Stimulated activated CD8-positive, alpha-beta memory T cell treated with anti-CD3 and anti-CD28 coated beads, Interleukin-4, amount 100 ng/mL, for 1 hour (primary cell): ENCODE data around the gene RNF121.
"Not testable (repeated sequence)": the region's sequence is repeated elsewhere in the genome, so short reads cannot be mapped to it uniquely, and the experiment has no call there.

Experiments used
- DNase-seq, 2 donors: peaks; one replicate each; pipeline ENCODE4 v3.0.0-alpha.2; 2020; ENCODE audit warnings: low read depth in 2 of 2, low spot score in 1 of 2

The RNF121 gene

DNA sequence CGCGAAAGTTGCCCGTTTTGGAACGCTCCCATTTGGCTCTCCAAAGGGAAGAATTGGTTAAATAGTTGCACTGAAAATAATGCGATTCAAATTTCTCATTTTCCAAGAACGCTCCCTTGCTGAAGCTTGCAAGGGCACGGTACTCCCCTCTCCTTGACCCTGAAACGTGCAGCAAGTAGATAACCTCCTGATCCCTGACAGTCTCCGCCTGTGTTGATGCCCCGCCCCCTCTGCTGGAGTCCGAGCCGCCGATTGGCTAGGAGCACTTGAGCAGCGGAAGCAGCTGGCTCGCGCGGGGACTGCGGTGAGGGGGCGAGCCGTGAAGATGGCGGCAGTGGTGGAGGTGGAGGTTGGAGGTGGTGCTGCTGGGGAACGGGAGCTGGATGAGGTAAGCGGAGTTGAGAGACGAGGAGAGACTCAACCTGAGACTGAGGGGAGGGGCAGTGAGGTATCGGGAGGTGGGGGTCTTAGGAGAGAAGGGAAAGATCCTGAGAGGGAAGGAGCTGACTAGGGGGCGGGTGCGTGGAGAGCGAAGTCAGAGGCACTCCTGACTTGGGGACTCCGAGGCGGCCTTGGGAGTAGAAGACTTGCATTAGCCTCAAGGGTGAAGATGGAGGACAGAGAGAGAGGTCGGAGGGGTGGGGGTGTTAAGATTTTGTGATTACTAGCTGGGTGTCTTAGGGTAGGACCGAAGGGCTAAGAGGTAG lies at the start of gene RNF121:
Gene RNF121 (plus strand): TSS at position 310 of the 707 bp plus-strand sequence. CDS start 16 bp downstream, at position 326.
- DNase-seq = peak; percentile 91 to 93

DNA sequence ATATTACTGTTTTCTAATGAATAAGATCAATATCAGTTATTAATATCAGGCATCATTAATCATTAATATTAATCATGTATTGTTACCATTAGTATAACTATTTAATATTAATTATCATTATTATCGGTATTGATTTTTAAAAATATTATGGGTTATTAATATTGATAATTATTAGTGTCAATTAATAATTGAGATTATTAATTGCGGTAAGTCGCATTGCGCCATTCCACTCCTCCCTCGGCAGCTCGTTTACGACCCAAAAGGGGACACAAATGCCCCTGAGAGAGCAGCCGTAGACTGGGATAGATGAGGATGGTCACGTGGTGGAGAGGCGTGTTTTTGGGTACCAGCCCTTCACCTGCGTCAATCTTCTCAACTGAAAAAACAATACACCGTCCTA lies 43.0 kb upstream of the RNF121 start:
- DNase-seq = not testable (repeated sequence)

DNA sequence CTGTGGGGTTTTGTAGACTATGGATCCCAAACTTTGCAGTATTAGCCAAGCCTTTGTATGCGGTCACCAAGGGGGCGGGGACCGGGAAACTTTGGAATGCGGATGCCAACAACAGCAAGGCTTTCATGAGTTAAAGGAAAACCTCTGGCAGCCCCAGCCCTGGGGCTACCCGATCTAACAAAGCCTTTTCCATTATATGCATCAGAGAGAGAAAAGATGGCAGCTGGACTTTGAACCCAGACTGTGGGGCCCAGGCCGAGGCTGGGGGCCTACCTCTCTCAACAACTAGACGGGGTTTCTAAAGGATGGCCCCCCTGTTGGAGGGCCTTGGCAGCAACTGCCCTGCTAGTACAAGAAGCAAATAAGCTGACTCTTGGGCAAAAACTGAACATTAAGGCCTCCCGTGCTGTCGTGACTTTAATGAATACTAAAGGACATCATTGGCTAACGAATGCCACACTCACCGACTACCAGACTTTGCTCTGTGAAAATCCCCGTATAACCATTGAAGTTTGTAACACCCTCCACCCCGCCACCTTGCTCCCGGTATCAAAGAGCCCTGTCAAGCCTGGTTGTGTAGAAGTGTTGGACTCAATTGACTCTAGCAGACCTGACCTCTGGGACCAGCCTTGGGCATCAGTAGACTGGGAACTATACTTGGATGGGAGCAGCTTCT lies 40.4 kb upstream of the RNF121 start:
- DNase-seq = not testable (repeated sequence)

DNA sequence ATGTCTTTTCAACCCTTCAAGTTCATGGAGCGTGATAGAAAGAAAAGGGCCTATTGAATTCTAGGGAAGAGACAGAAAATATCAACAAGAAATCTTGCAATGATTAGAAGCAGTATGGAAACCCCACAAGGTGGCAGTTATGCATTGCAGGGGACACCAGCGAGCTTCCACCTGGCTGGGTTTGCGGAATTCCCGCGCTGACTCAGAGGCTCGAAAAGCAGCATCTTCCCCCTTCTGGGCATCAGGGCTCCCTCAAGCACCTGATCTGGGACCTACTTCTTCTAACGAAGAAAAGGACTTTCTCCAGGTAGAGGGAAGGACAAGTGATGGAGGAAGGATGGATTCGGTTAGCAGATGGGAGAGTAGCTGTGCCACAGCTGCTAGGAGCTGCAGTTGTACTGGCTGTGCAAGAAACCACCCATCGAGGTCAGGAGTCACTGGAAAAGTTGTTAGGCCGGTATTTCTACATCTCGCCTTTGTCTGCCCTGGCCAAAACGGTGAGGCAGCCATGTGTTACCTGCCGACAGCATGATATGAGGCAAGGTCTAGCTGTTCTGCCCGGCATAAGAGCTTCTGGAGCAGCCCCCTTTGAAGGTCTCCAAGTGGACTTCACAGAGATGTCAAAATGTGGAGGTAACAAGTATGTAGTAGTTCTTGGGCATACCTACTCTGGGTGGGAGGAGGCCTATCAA lies 39.5 kb upstream of the RNF121 start:
- not testable (repeated sequence) for DNase-seq

DNA sequence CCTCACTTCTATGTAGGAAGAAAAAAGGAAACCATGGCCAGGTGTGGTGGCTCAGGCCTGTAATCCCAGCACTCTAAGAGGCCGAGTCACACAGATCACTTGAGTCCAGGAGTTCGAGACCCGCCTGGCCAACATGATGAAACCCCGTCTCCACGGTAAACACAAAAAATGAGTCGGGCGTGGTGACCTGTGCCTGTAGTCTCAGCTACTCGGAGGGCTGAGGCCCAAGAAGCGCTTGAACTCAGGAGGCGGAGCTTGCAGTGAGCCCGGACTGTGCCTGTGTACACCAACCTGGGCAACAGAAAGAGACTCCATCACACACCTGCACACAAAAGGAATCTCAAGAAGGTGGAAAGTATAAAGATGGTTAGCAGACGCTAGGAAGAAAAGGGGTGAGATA lies 32.9 kb upstream of the RNF121 start:
- no peak for DNase-seq

DNA sequence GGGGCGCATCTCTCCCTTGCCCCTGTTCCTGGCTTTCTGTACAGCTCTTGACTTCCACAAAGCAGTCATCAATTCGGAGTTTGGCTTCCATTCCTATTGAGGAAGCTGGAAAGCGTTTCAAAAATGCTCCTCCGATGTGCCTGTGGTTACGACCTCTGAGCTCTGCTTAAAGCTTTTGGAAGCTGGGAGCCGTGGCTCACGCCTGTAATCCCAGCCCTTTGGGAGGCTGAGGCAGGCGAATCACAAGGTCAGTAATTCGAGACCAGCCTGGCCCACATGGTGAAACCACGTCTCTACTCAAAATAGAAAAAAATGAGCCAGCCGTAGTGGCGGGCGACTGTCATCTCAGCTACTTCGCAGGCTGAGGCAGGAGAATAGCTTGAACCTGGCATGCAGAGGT lies 27.7 kb upstream of the RNF121 start:
- not testable (repeated sequence) for DNase-seq

DNA sequence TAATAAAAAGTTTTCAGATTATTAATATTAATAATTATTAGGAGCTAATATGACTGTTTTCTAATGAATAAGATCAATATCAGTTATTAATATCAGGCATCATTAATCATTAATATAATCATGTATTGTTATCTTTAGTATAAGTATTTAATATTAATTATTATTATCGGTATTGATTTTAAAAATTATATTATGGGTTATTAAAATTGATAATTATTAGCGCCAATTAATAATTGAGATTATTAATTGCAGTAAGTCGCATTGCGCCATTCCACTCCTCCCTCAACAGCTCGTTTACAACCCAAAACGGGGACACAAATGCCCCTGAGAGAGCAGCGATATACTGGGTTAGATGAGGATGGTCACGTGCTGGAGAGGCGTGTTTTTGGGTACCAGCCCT lies 20.6 kb upstream of the RNF121 start:
- DNase-seq = no peak

DNA sequence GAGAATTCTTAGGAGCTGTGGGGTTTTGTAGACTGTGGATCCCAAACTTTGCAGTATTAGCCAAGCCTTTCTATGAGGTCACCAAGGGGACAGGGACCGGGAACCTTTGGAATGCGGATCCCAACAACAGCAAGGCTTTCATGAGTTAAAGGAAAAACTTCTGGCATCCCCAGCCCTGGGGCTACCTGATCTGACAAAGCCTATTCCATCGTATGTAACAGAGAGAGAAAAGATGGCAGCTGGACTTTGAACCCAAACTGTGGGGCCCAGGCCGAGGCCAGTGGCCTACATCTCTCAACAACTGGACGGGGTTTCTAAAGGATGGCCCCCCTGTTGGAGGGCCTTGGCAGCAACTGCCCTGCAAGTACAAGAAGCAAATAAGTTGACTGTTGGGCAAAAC lies 18.1 kb upstream of the RNF121 start:
- DNase-seq = not testable (repeated sequence)

DNA sequence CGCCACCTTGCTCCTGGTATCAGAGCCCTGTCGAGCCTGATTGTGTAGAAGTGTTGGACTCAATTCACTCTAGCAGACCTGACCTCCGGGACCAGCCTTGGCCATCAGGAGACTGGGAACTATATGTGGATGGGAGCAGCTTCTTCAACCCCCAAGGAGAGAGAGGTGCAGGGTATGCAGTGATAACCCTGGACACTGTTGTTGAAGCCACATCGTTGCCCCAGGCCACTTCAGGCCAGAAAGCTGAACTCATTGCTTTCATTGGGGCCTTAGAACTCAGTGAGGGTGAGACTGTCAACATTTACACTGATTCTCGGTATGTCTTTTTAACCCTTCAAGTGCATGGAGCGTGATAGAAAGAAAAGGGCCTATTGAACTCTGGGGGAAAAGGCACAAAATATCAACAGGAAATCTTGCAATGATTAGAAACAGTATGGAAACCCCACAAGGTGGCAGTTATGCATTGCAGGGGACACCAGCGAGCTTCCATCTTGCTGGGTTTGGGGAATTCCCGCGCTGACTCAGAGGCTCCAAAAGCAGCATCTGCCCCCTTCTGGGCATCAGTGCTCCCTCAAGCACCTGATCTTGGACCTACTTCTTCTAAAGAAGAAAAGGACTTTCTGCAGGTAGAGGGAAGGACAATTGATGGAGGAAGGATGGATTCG lies 17.4 kb upstream of the RNF121 start:
- DNase-seq = not testable (repeated sequence)

DNA sequence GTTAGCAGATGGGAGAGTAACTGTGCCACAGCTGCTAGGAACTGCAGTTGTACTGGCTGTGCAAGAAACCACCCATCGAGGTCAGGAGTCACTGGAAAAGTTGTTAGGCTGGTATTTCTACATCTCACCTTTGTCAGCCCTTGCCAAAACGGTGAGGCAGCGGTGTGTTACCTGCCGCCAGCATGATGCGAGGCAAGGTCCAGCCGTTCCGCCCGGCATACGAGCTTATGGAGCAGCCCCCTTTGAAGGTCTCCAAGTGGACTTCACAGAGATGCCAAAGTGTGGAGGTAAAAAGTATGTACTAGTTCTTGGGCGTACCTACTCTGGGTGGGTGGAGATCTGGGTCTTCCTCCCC lies 16.9 kb upstream of the RNF121 start:
- not testable (repeated sequence) for DNase-seq

DNA sequence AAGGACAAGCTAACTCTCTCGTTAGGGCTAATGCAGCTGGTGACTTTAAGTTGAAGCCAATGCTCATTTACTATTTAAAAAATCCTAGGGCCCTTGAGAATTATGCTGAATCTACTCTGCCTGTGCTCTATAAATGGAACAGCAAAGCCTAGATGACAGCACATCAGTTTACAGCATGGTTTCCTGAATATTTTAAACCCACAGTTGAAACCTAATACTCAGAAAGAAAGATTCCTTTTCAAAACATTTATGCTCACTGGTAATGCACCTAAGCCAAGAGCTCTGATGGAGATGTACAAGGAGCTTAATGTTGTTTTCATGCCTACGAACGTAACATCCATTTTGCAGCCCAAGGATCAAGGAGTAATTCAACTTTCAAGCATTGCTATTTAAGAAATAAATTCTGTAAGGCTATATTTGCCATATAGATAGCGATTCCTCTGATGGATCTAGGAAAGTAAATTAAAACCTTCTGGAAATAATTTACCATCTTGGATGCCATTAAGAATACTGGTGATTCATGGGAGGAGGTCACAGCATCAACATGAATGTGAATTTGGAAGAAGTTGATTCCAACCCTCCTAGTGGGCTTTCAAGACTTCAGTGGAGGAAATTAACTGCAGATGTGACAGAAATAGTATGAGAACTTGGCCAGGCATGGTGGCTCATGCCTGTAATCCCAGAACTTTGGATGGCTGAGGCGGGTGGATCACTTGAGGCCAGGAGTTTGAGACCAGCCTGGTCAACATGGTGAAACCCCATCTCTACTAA lies 14.9 kb upstream of the RNF121 start:
- no peak for DNase-seq

DNA sequence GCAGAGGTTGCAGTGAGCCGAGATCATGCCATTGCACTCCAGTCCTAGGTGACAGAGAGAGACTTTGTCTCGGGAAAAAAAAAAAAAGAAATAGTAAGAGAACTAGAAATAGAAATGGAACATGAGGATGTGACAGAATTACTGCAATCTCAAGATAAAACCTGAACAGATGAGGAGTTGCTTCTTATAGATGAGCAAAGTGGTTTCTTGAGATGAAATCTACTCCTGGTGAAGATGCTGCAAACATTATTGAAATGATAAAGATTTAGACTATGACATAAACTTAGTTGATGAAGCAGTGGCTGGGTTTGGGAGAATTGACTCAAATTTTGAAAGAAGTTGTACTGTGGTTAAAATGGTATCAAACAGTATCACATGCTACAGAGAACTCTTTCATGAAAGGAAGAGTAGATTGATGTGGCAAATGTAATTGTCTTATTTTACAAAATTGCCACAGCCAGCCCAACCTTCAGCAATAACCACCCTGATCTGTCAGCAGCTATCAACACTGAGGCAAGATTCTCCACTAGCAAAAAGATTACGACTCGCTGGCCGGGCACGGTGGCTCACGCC lies 14.1 kb upstream of the RNF121 start:
- DNase-seq = no peak

DNA sequence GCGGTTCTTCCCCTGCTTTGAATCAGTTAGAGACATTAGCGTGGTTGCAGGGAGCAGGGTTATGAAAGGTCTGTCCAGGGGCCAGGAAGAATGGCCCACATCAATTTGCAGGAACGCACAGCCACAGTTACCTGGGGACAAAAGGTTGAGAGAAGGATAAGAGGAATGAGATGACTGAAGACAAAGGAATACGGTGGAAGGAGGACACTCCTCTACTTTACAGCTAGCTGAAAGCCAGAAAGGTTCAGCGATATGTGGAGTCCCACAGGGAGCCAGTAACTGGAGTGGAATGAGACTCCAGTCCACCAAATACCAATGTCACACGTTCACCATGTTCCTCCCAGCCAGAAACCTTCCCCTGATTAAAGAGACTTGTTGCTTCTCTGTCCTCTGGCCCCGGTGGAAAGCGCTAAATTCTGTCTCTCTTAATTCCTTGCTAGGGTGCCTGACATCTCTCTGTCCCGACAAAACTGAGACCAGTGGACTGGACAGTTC lies 11.2 kb upstream of the RNF121 start:
- DNase-seq = no peak

DNA sequence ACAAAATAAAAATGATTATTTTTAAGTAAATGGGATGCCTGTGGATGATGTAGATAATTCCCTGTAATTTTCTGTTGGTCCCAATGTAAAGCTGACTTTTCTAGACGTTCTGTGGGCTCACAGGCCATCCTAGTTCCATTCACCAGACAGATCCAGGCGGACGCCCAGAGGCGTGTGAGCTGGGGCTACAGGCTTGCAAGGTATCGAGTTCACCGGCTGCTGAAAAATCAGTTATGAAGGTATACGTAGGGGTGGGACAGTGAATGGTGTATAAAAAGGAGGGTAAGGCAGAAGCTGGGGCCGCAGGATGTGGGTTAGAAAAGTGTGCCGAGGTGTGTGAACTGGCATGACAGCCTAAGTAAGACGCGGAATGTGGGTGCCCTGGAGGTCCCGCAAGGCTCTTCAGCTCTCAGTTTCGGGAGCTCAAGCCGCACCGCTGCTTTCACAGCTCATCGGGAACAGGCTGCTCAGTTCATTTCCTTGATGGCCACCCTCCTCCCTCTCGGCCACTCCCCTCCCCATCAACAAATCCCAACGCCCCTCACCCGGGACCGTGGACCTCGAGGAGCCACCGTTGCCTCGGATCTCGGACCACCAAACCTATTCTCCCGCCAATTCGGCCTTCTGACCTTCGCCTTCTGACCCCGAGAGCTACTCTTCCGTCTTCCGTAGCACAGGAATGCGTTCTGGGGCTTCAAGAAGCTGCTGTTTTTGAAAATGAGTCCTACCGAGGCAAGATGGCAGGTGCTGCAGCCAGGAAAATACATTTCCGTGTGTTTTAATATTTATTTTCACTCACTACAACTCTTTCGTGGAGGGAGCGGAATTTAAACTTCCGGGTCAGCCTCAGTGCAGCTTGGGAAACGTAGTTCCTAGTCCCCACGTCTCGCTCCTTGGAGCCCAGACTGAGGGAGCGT lies 768 bp upstream of the RNF121 start, which contains the start of gene XNDC1N:
Gene XNDC1N (minus strand): TSS at position 775 of the 917 bp plus-strand sequence. CDS start 5,241 bp downstream, outside the sequence.
- peak; percentile 5 to 50 for DNase-seq

DNA sequence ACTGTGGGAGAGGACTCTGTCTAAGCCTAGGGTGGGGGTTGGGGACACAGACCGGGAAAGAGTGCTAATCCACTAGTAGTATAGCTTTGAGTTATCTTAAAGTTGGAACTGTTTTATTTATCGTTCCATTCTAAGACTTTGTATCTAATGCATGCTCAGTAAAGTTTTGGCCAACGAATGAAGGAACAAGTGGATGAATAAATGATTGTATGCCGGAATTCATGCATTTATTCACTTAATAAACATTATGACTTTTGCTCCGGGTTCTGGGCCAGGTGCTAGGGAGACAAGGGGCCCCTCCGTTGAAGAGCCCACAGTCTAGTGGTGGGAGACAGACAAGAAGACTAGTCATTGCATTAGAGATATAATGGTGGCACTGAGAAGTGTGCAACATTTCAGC lies 645 bp downstream of the RNF121 start:
- DNase-seq = no peak

DNA sequence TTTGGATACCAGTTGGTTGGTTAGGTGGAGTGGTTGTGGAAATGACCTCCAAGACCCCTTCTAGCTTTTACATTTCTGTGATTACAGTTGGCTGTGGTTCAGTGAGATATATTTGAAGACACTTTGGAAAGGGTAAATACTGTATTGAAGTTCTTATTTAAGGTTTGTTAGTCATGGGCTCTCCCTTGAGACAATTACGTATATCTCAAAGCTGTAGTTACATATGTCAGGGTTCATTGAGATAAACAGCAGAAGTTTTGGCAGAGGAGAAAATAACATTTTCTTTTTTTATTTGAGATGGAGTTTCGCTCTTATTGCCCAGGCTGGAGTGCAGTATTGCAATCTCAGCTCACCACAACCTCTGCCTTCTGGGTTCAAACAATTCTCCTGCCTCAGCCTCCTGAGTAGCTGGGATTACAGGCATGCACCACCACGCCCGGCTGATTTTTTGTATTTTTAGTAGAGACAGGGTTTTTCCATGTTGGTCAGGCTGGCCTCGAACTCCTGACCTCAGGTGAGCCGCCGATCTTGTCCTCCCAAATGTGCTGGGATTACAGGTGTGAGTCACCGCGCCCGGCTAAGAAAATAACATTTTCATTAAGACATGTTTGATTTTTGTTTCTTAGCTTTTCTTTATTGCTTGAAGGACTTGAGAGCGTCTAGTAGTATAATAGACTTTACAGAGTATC lies 1.9 kb downstream of the RNF121 start:
- no peak for DNase-seq

DNA sequence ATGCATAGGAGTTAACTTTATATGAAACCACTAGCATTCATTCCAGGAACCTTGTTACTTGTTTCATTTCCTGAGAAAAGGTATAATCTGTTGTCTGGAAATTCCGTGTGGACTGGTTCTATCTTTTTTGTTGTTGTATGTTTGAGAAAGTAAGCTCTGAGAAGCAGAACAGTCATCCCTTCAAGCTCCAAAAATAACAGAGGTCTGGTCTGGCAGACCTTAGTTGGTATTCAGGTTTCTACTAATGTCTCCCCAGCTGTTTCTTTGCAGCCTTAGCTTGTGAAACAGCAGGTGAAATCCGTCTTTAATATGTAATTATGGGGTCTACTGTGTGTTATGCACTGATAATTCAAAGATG lies 2.4 kb downstream of the RNF121 start:
- DNase-seq = no peak

DNA sequence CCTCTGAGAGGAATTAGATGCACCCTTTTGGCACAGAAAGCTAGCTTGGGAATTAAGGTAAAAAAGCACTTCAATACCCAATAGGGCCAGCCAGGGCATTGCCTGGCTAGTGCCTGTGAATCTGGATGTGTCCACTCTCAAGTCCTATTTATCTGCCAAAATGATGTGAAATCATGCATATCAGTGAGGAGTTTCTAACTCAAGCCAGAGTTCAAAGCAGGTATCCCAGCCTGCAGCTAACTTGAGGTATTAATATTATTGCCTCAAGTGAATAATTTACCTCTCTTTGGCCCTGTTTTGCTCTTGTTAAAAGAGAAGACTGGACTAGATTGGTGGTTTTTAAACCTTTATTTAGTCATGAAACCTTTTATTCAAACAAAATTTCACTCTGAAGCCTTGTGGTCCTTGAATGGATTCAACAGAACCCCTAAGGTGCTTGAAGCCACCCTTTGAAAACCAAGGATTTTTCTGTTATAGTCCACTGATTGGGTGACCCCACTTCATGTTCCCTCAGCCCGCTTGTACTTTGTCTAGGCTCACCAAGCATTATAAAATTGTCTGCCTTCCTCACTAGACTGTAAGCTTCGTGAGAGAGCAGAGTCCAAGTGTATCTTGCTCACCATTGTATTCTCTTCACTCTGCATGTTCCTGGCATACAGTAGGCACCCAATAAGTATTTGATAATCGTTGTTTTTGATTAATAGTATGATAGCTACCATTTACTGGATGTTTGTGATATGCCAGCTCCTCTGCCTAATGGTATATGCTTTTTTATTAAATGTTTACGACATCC lies 4.5 kb downstream of the RNF121 start:
- DNase-seq = no peak
